8988T (cell line): ENCODE measurements around the gene COX6A2.

ENCODE experiments used
- DNase-seq: peaks from one replicate; pipeline ENCODE4 v3.0.0; 2011

COX6A2 gene

GRCh38 chr16:31428279-31428597 is at the start of gene COX6A2:
Gene COX6A2, minus strand, starts transcription at chr16:31428360. Its CDS starts 35 bp downstream, at chr16:31428325.
- DNase-seq = no peak

- no peak for DNase-seq
Observed at GRCh38 chr16:31477220-31478216, 49.4 kb upstream of the COX6A2 start.

DNA sequence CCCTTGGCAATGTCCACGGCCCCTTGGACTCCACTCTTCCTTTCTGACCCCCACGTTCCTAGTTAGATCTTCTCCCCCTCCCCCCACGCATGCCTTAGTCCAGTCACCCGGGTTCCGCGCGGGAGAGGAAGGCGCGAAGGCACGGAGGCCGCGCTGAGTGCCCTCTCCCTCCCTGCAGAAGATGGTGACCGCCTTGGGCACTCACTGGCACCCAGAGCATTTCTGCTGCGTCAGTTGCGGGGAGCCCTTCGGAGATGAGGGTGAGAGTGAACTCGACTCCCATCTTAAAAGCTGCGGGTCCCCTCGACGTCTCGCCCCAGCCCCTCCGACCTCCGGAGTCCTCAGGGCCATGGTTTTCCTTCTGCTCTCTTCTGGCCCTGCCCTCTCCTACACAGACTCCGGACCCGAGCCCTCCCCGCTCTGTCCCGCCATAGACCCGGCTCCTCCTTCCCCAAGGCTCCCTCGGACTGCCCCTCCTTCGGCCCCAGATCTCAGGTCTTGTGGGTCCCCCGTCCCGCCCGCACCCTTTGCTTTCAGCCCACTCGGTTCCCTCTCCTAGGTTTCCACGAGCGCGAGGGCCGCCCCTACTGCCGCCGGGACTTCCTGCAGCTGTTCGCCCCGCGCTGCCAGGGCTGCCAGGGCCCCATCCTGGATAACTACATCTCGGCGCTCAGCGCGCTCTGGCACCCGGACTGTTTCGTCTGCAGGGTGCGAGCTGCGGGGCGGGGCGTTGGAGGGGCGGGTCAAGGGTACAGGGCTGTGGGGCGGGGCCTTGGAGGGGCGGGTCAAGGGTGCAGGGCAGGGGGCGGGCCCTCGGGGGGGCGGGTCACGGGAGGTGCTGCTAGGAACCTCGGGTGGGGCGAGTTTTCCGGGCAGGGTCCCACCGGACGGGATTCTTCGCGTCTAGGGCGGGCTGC is 48.4 kb upstream of the COX6A2 start:
- peak; percentile 61 for DNase-seq

DNA sequence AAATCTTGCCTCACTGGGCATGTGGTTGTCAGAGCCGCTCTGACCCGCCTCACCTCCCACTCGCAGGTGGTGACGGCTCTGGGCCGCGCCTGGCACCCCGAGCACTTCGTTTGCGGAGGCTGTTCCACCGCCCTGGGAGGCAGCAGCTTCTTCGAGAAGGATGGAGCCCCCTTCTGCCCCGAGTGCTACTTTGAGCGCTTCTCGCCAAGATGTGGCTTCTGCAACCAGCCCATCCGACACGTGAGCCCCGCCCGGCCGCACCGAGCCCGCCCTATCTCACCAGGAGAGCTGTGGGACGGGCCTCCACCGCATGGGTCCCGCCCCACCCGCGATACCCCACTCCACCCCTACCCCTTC is 47.8 kb upstream of the COX6A2 start:
- no peak for DNase-seq

DNA sequence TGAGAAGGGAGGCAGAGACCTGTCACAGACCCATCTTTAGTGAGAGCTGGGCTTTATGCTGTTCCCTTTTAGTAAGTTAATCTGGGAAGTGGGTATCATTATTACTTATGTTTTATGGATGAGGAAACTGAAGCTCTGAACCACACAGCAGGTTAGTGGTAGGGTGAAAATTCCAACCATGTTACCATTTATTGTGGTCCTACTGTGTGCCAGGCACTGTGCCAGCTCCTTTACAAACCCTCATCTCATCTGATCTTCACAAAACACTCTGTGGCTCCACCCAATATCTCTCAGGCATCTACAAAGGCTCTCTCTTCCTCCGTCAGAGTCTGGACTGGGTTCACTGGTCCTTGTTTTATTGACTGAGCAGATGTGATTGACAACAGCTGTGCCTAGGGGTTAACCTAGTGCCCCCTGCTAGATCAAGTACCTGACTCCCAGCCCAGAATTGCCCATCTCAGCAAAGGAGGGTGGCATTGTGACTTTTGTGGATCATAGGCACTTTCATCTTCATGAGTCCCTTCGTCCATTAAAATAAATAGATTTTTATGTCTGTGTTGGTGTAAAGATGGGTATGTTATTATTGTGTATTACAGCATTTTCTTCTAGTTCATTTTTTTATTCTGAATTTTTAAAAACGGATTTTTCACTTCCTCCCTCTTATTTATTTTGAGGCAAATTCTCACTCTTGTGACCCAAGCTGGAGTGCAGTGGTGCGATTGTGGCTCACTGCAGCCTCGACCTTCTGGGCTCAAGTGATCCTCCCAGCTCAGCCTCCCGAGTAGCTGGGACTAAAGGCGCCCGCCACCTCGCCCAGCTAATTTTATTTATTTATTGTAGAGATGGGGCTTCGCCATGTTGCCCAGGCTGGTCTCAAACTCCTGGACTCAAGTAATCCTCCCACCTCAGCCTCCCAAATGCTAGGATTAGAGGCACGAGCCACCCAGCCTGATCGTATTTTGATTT is 46.9 kb upstream of the COX6A2 start:
- no peak for DNase-seq

DNA sequence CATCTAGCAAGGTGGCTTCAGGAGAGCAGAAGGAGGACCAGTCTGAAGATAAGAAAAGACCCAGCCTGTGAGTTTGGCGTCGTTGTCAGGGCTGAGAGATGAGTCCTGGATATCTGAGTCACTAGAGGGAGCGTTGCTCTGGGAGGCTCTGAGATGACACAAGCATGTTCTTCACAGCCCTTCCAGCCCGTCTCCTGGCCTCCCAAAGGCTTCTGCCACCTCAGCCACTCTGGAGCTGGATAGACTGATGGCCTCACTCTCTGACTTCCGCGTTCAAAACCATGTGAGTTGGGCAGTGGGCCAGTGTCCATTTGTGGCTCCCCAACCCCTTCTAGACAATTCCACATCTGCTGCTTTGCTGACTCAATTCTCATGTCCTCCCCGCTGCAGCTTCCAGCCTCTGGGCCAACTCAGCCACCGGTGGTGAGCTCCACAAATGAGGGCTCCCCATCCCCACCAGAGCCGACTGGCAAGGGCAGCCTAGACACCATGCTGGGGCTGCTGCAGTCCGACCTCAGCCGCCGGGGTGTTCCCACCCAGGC is 46.1 kb upstream of the COX6A2 start:
- no peak for DNase-seq

- no peak for DNase-seq
Observed at GRCh38 chr16:31473264-31473984, 45.3 kb upstream of the COX6A2 start.

DNA sequence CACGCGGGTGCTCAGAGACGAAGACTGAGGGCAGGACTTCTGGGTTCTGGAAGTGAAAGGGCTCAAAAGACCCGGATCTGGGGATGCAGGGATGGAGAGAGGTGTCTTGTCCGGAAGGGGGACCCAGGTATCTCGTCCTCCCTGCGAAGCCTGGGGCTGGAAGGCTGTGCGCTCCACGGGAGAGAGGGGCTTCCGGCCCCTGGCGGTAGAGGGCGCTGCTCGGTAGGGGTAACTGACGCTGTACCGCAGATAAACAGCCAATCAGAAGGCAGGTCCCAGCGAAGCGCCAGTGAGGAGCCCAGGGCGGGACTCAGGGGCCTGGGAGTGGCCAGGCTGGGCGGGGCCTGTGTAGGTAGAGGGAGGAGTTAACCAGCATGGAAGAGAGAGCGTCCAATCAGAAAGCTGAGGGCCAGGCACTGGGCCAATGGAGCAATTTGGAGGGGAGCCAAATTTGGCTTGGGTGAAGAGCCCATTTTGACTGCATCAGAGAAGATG is 44.6 kb upstream of the COX6A2 start:
- peak; percentile 81 for DNase-seq

GRCh38 chr16:31471875-31472708 is 43.9 kb upstream of the COX6A2 start, which contains the start of gene TGFB1I1:
Gene TGFB1I1, plus strand, starts transcription at chr16:31472152. Its CDS starts 37 bp downstream, at chr16:31472189.
- DNase-seq = no peak

DNA sequence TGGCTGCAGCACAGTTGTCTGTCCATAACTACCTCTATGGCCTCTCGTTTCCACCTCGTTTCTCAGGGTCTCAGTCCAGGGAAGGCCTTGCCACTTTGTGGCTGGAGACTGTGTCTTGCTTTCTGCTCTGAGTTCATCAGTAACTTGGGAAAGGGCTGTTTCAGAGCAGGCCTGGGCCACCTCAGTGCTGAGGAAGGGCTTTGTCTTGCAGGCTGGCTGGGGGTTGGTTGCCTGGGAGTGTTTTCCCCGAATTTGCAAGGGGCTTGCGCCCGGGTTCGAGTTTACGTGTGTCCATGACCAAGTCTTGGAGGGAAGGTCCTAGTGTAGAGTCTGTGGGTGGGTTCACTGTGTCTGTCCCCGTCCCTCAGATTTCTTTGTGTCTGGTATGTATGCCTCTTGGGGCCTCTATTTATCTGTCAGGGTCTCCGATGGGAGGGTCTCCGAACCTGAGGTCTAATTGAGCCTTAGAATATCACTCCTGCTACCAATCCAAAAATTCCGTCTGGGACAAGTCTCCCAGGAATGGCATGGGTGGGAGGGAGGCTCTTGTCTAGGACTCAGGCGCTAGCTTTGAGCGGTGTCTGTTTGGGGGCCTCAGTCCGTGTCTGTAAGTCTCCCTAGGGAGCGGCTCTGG is 43.2 kb upstream of the COX6A2 start:
- DNase-seq = no peak

DNA sequence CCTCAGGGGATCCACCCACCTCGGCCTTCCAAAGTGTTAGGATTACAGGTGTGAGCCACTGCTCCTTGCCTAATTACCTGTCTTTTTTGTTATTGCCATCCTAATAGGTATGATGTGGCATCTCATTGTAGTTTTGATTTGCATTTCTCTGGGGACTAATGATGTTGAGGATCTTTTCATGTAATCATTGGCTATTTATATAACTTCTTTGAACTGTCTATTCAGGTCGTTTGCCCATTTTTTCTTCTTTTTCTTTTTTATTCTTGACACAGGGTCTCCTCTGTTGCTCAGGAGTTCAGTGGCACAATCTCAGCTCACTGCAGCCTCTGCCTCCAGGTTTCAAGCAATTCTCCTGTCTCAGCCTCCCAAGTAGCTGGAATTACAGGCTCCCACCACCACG is 42.5 kb upstream of the COX6A2 start:
- no peak for DNase-seq

DNA sequence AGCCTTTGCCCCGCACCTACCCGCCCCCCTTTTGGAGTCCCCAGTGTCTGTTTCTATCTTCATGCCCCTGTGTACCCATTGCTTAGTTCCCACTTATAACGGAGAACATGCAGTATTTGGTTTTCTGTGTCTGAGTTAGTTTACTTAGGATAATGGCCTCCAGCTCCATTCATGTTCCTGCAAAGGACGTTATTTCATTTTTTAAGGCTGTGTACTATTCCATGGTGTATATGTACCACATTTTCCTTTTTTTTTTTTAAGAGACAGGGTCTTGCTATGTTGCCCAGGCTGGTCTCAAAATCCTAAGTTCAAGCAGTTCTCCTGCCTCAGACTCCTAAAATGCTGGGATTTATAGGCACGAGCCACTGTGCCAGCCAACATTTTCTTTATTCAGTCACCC is 39.7 kb upstream of the COX6A2 start:
- no peak for DNase-seq

GRCh38 chr16:31467151-31467773 is 39.1 kb upstream of the COX6A2 start:
- DNase-seq = no peak

- DNase-seq = no peak
Observed at GRCh38 chr16:31466381-31466841, 38.3 kb upstream of the COX6A2 start.

GRCh38 chr16:31465788-31466370 is 37.7 kb upstream of the COX6A2 start:
- DNase-seq = no peak

- DNase-seq = no peak
Observed at GRCh38 chr16:31464781-31465260, 36.7 kb upstream of the COX6A2 start.

GRCh38 chr16:31464348-31464769 is 36.2 kb upstream of the COX6A2 start:
- DNase-seq = no peak
